Right lobe of liver (tissue), 6 donors: Measurements from ENCODE around the gene TMEM240. TPM values are rescaled to one million over a fixed set of nuclear protein-coding genes. Genes with fewer than 3 reads are reported as not detected.
A peak's percentile ranks its signal among the peaks of the same experiment; 100 is the strongest.

Experiments
- ATAC-seq, 4 donors: fragments of 200-7000 bp; cut with Tn5 transposase; one replicate each; pipeline ENCODE4 v1.9.1; 2020; ENCODE audit warnings: mild to moderate bottlenecking in 4 of 4, moderate library complexity in 4 of 4
- DNase-seq, 3 donors: peaks; one replicate each; pipeline ENCODE4 v3.0.0-alpha.2; 2020
- H3K27ac ChIP-seq, 3 donors: fragments of 200-600 bp; one replicate each; pipeline ENCODE4 v1.8.0; 2022
- H3K27me3 ChIP-seq, 2 donors: fragments of 200-600 bp; one replicate each; pipeline ENCODE4 v1.8.0; 2022
- H3K36me3 ChIP-seq, 4 donors: fragments of 200-600 bp; sonication (generic) in 1 of 4; one replicate each; pipeline versions ENCODE4 v1.5.1 to v1.8.0; 2017 to 2022; ENCODE audit warnings: control low read depth in 1 of 4
- H3K4me1 ChIP-seq, 4 donors: fragments of 200-600 bp; sonication (generic) in 1 of 4; one replicate each; pipeline versions ENCODE4 v1.5.1 to v1.8.0; 2017 to 2022; ENCODE audit warnings: control low read depth in 1 of 4
- H3K4me3 ChIP-seq, 3 donors: fragments of 200-600 bp; one replicate each; pipeline ENCODE4 v1.8.0; 2022
- H3K9me3 ChIP-seq, 4 donors: fragments of 200-600 bp; sonication (generic) in 1 of 4; one replicate each; pipeline versions ENCODE4 v1.5.1 to v1.8.0; 2017 to 2022; ENCODE audit warnings: control low read depth in 1 of 4
- CTCF ChIP-seq, 4 donors: fragments of 200-600 bp in 3 of 4; fragments of 450-650 bp in 1 of 4; IDR thresholded peaks; one replicate each; pipeline versions ENCODE4 v1.5.1 to v1.8.0; 2016 to 2022; ENCODE audit warnings: antibody characterized with exemption in 4 of 4, mild to moderate bottlenecking in 2 of 4
- POLR2A ChIP-seq: fragments of 450-650 bp; IDR thresholded peaks from one replicate; pipeline ENCODE4 v1.6.1; 2017; ENCODE audit warnings: antibody characterized with exemption, mild to moderate bottlenecking
- WGBS: methylation state at CpG from one replicate; pipeline ENCODE4 v1.1.6; 2018; ENCODE audit warnings: low coverage, low lambda C conversion rate; ENCODE audit not compliant: insufficient coverage; ENCODE audit errors: missing lambda C conversion rate; 5-methylcytosine and 5-hydroxymethylcytosine counted together
- intact Hi-C, 2 donors: fragments of 100-400 bp; cut with DNase I; formaldehyde crosslinking; loops; one replicate each; pipeline versions ENCODE4 v1.11.2 to v1.14.1; 2022
- total RNA-seq, 6 experiments: library from RNA; depleted of rRNA in 2 of 6; stranded (reverse); fragments of >200 nt in 2 of 6; fragmentation: NEBNext Ultra II Directional in 3 of 6; extraction: Animal tissue kit (Norgen Biotek cat#: 25700) in 3 of 6; gene quantifications; one replicate each; pipeline versions ENCODE4 v1.1.0 to v1.2.4, GENCODE V29; 2016 to 2023
- donor health status: DM: no; HTN: yes; CAD: no.
- donor health status: DM: no; HTN: no; CAD: no.
- donor health status: DM: no; HTN: no; CAD: no.
- donor health status: DM: no; HTN: yes; CAD: no.
- donor health status: DM: no; HTN: yes; CAD: no.

TMEM240 gene
- total RNA-seq, 6 experiments from 2014 or later = 0.40 TPM; not detected in 5

- H3K9me3 ChIP-seq = no peaks in the 10 kb centered on the region
- TF ChIP-seq CTCF (IDR thresholded peaks at IDR 0.05) (no peak), POLR2A (no peak)
- intact Hi-C loops = no loop called here
- H3K27me3 ChIP-seq = no peaks in the 10 kb centered on the region
- ATAC-seq = peak; percentile 51 to 62 (median 54)
- WGBS = 30% methylated on average over 9 of the region's 31 CpGs
- H3K4me1 ChIP-seq = peaks cover 0 to 6% (median 0%) of the 10 kb centered on the region in 4 donors
- no peak overlapping the region for H3K27ac ChIP-seq
- H3K4me3 ChIP-seq = no peak overlapping the region
- H3K36me3 ChIP-seq = no peaks in the 10 kb centered on the region
- no peak for DNase-seq
Measured at GRCh38 chr1:1554926-1555915, 14.8 kb upstream of the TMEM240 start.

DNA sequence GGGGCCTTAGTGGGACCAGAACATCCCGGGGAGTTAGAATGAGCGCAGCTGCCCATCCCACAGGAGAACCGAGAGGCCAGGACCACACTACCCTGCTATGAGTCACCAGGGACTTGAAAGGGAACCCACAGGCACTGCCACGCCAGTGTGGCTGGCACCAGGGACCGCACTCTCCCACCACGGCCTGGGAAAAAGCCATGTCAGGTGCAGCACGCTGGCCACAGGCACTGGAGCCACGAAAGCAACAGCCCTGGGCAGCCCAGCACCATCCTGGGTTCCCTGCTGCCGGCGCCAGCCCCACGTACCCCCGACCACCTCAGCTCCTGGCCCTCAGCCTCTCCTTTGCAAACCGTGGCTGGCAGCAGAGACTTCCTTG, 14.1 kb upstream of the TMEM240 start:
- H3K4me1 ChIP-seq = peaks cover 0 to 6% (median 0%) of the 10 kb centered on the region in 4 donors
- WGBS = 20% methylated on average over 1 of the region's 13 CpGs
- intact Hi-C loops = no loop called here
- no peak for TF ChIP-seq CTCF (IDR thresholded peaks at IDR 0.05)
- TF ChIP-seq POLR2A = no peak
- no peak overlapping the region for H3K4me3 ChIP-seq
- ATAC-seq = no peak
- no peaks in the 10 kb centered on the region for H3K27me3 ChIP-seq
- H3K36me3 ChIP-seq = no peaks in the 10 kb centered on the region
- H3K27ac ChIP-seq = no peak overlapping the region
- no peaks in the 10 kb centered on the region for H3K9me3 ChIP-seq
- no peak for DNase-seq

DNA sequence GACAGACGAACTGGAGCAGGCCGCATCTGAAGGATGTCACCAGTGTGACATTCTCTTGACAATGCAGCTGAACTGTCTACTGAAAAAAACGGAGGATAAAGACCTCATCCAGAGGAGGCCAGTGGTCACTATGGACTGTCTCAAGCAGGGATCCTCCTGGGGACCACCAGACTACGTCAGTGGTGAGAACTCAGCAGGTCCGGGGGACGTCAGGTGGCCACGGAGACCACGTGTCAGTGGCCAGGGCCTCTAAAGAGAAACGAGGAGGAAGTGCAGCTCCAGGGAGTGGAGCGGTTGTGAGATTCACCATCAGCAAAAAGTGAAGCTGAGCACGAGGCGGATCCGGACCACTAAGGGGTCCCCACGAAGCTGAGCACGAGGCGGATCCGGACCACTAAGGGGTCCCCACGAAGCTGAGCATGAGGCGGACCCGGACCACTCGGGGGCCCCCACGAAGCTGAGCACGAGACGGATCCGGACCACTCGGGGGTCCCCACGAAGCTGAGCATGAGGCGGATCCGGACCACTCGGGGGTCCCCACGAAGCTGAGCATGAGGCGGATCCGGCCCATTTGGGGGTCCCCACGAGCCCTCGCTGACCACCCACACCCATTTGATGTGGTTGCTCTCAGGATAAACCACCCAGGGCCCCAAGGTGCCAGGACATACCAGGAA, 13.5 kb upstream of the TMEM240 start:
- Histone ChIP-seq H3K4me3 (no peak overlapping the region), H3K27ac (no peak overlapping the region), H3K36me3 (no peaks in the 10 kb centered on the region), H3K4me1 (peaks cover 0 to 6% (median 0%) of the 10 kb centered on the region in 4 donors), H3K27me3 (no peaks in the 10 kb centered on the region), H3K9me3 (no peaks in the 10 kb centered on the region)
- WGBS = 77% methylated on average over 7 of the region's 35 CpGs
- ATAC-seq (no peak), DNase-seq (no peak)
- intact Hi-C loops = no loop called here
- TF ChIP-seq POLR2A = no peak
- TF ChIP-seq CTCF (IDR thresholded peaks at IDR 0.05) = no peak

- H3K9me3 ChIP-seq = no peaks in the 10 kb centered on the region
- H3K4me3 ChIP-seq = no peak overlapping the region
- no peak overlapping the region for H3K27ac ChIP-seq
- H3K36me3 ChIP-seq = no peaks in the 10 kb centered on the region
- DNase-seq (no peak), ATAC-seq (no peak)
- WGBS = 100% methylated on average over 2 of the region's 10 CpGs
- intact Hi-C loops = no loop called here
- no peak for TF ChIP-seq CTCF (IDR thresholded peaks at IDR 0.05)
- H3K4me1 ChIP-seq = peaks cover 0 to 6% (median 0%) of the 10 kb centered on the region in 4 donors
- H3K27me3 ChIP-seq = no peaks in the 10 kb centered on the region
Measured at GRCh38 chr1:1552263-1552639, 11.8 kb upstream of the TMEM240 start.
